ENCODE results near the gene XXYLT1. TPM values are rescaled to one million over a fixed set of nuclear protein-coding genes. Genes with fewer than 3 reads are reported as not detected.

The XXYLT1 gene
- total RNA-seq, 4 donors from 2014 or later, result 9.7 to 30.1 (median 17.7) TPM

- H3K4me3 ChIP-seq (ENCODE audit: low read depth, poor library complexity, severe bottlenecking), result no peak overlapping the region
- no peak for DNase-seq (ENCODE audit: low spot score in 2 of 2)
- no peak for TF ChIP-seq POLR2A (IDR thresholded peaks at IDR 0.05)
- TF ChIP-seq, protein P1, sequence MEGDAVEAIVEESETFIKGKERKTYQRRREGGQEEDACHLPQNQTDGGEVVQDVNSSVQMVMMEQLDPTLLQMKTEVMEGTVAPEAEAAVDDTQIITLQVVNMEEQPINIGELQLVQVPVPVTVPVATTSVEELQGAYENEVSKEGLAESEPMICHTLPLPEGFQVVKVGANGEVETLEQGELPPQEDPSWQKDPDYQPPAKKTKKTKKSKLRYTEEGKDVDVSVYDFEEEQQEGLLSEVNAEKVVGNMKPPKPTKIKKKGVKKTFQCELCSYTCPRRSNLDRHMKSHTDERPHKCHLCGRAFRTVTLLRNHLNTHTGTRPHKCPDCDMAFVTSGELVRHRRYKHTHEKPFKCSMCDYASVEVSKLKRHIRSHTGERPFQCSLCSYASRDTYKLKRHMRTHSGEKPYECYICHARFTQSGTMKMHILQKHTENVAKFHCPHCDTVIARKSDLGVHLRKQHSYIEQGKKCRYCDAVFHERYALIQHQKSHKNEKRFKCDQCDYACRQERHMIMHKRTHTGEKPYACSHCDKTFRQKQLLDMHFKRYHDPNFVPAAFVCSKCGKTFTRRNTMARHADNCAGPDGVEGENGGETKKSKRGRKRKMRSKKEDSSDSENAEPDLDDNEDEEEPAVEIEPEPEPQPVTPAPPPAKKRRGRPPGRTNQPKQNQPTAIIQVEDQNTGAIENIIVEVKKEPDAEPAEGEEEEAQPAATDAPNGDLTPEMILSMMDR (IDR thresholded peaks at IDR 0.05), result no peak
- 78 to 91% methylated on average over 9 of the region's 9 CpGs for WGBS, 2 donors
- intact Hi-C loops (cut with DNase I; ENCODE audit: low total_unique reads), result no loop called here
These were observed 84.8 kb downstream of the XXYLT1 start for GRCh38 chr3:195186041-195186709.

GRCh38 chr3:195185583-195185982, 85.4 kb downstream of the XXYLT1 start:
- intact Hi-C loops (cut with DNase I; ENCODE audit: low total_unique reads), result no loop called here
- peak in 1 of 2 donors; percentile 82 for DNase-seq (ENCODE audit: low spot score in 2 of 2)
- 59 to 67% methylated on average over 4 of the region's 4 CpGs for WGBS, 2 donors
- no peak overlapping the region for H3K4me3 ChIP-seq (ENCODE audit: low read depth, poor library complexity, severe bottlenecking)
- no peak for TF ChIP-seq POLR2A (IDR thresholded peaks at IDR 0.05)
- TF ChIP-seq, protein P1 (IDR thresholded peaks at IDR 0.05), result no peak

DNA sequence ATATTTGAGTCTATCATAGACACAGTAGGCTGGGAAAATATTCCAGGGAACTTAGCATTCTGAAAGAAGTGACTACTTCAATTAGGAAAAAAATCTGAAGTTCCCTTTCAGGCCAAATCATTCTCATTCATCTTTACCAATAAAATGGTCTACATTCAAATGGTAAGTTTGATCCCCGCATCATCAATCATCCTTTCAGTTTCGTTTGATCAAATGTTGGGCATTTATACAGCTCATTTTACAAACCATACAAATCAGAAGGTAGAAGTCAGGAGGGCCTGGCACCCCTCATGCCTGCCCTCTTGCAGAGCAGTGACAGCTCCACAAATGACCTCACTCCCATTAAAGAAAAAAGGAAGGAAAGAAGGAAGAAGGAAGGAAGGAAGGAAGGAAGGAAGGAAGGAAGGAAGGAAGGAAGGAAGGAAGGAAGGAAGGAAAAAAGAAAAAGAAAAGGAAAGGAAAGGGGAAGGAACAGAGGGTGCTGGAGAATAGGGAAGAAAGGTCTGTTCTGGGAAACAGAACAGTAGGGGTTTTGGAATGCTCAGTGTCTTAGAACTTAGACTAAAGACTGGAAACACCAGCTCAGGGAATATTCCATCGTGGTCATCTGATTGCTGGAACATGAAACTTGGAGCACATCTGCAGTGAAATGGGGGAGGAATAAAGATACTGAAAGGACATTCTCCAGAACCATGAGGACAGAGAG, 86.1 kb downstream of the XXYLT1 start:
- TF ChIP-seq, protein P1 (IDR thresholded peaks at IDR 0.05), result no peak
- TF ChIP-seq POLR2A (IDR thresholded peaks at IDR 0.05), result no peak
- DNase-seq (ENCODE audit: low spot score in 2 of 2), result peak in 1 of 2 donors; percentile 8
- WGBS, 2 donors, result 74 to 78% methylated on average over 3 of the region's 3 CpGs
- intact Hi-C loops (cut with DNase I; ENCODE audit: low total_unique reads), result no loop called here
- H3K4me3 ChIP-seq (ENCODE audit: low read depth, poor library complexity, severe bottlenecking), result no peak overlapping the region

GRCh38 chr3:195183071-195183776, 87.7 kb downstream of the XXYLT1 start:
- 89 to 91% methylated on average over 9 of the region's 9 CpGs for WGBS, 2 donors
- TF ChIP-seq POLR2A (IDR thresholded peaks at IDR 0.05), result no peak
- TF ChIP-seq, protein P1 (IDR thresholded peaks at IDR 0.05), result no peak
- intact Hi-C loops (cut with DNase I; ENCODE audit: low total_unique reads), result no loop called here
- no peak overlapping the region for H3K4me3 ChIP-seq (ENCODE audit: low read depth, poor library complexity, severe bottlenecking)
- DNase-seq (ENCODE audit: low spot score in 2 of 2), result peak in 1 of 2 donors; percentile 58

DNA sequence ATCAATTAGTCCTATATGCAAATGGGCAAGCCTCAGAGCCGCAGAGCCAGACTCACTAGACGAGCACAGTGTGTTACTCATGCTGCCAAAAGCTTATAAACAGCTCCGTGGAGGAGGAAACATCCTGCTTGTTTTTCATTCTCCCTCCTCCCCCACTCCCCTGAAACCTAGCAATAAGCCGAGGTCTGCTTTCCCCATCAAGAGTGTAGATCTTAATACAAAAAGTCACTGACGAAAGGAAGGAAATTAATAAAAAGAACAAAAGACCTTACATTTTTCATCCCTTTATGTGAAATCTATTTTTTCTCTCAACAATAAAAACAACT, 88.5 kb downstream of the XXYLT1 start:
- no peak overlapping the region for H3K4me3 ChIP-seq (ENCODE audit: low read depth, poor library complexity, severe bottlenecking)
- intact Hi-C loops (cut with DNase I; ENCODE audit: low total_unique reads), result no loop called here
- WGBS, 2 donors, result 35 to 40% methylated on average over 5 of the region's 5 CpGs
- TF ChIP-seq POLR2A (IDR thresholded peaks at IDR 0.05), result no peak
- TF ChIP-seq, protein P1 (IDR thresholded peaks at IDR 0.05), result no peak
- peak in 1 of 2 donors; percentile 53 for DNase-seq (ENCODE audit: low spot score in 2 of 2)
